Breast epithelium (tissue), 4 donors: ENCODE results near the gene LRRC32. TPM values are rescaled to one million over a fixed set of nuclear protein-coding genes. Genes with fewer than 3 reads are reported as not detected.

ENCODE experiments used
- DNase-seq, 2 donors: peaks; one replicate each; pipeline ENCODE4 v3.0.0-alpha.2; 2019; ENCODE audit warnings: low spot score in 2 of 2
- H3K27ac ChIP-seq, 2 donors: fragments of 200-600 bp; sonication (generic) in 1 of 2; one replicate each; pipeline ENCODE4 v1.5.1; 2016 to 2019; ENCODE audit warnings: mild to moderate bottlenecking in 1 of 2
- H3K27me3 ChIP-seq, 2 donors: fragments of 200-600 bp; sonication (generic) in 1 of 2; one replicate each; pipeline versions ENCODE4 v1.5.1 to v1.6.0; 2017 to 2019; ENCODE audit warnings: control low read depth in 1 of 2, mild to moderate bottlenecking in 1 of 2
- H3K36me3 ChIP-seq: fragments of 200-600 bp; one replicate; pipeline ENCODE4 v1.5.1; 2019
- H3K4me1 ChIP-seq, 2 donors: fragments of 200-600 bp; sonication (generic); one replicate each; pipeline ENCODE4 v1.5.1; 2016 to 2019; ENCODE audit warnings: control low read depth in 1 of 2
- H3K4me3 ChIP-seq, 3 donors: fragments of 200-600 bp; sonication (generic); 1 replicate in 2 of 3; 2 replicates in 1 of 3; pipeline ENCODE4 v1.5.1; 2016 to 2019; ENCODE audit warnings: mild to moderate bottlenecking in 3 of 3, moderate library complexity in 2 of 3
- H3K9me3 ChIP-seq, 2 donors: fragments of 200-600 bp; sonication (generic) in 1 of 2; one replicate each; pipeline ENCODE4 v1.5.1; 2016 to 2019; ENCODE audit warnings: control low read depth in 1 of 2
- POLR2A ChIP-seq: fragments of 450-650 bp; IDR thresholded peaks from one replicate; pipeline ENCODE4 v1.6.1; 2016; ENCODE audit warnings: antibody characterized with exemption, mild to moderate bottlenecking, moderate library complexity
- POLR2AphosphoS5 ChIP-seq, 3 donors: sonication (generic); formaldehyde crosslinking; IDR thresholded peaks; one replicate each; pipeline ENCODE4 v1.6.1; 2017; ENCODE audit warnings: antibody characterized with exemption in 3 of 3
- intact Hi-C: fragments of 100-400 bp; cut with DNase I; formaldehyde crosslinking; loops from one replicate; pipeline ENCODE4 v1.15.1; 2023; ENCODE audit warnings: low total_unique reads
- total RNA-seq, 3 donors: library from RNA; depleted of rRNA; stranded (reverse); fragments of >200 nt; gene quantifications; one replicate each; pipeline ENCODE4 v1.1.0, GENCODE V29; 2016
- TF ChIP-seq, protein P1 (sequence below), 3 donors: fragments of 450-650 bp; IDR thresholded peaks; one replicate each; pipeline ENCODE4 v1.5.1; 2016 to 2017; ENCODE audit warnings: antibody characterized with exemption in 3 of 3, mild to moderate bottlenecking in 3 of 3, moderate library complexity in 3 of 3

LRRC32 gene
- total RNA-seq, 3 donors from 2014 or later = 7.5 to 56.0 (median 42.6) TPM

DNA sequence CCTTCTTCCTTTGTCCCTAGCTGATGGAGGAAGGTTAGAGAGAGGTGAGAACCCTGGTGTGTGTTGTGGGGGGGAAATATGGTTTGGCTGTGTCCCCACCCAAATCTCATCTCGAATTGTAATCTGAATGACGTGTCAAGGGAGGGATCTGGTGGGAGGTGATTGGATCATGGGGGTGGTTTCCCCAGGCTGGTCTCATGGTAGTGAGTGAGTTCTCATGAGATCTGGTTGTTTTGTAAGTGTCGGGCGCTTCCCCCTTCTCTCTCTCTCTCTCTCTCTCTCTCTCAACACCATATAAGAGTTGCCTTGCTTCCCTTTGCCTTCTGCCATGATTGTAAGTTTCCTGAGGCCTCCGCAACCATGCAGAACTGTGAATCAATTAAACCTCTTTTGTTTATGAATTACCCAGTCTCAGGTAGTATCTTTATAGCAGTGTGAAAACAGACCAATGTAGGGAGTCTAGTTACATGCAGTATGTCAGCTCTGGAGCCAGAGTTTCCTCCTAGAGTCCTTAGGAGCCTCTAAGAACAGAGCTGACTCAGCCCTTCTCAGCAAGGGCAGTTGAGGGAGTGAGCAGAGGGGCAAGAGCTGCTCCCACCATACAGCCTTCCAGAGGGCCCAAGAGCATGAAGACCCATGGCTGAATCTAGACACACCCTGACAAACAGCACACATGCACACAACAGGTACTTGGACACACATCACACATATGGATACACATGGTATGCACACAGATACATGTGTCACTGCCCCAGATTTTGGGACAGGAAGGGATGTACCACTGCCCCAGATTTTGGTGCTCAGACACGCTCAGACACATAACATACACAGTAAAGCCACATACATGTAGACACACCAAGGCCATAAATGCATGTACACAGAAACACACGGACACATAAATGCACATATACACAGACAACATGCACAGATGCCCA, 12.9 kb upstream of the LRRC32 start:
- no peaks in the 10 kb centered on the region for H3K36me3 ChIP-seq
- TF ChIP-seq, protein P1, sequence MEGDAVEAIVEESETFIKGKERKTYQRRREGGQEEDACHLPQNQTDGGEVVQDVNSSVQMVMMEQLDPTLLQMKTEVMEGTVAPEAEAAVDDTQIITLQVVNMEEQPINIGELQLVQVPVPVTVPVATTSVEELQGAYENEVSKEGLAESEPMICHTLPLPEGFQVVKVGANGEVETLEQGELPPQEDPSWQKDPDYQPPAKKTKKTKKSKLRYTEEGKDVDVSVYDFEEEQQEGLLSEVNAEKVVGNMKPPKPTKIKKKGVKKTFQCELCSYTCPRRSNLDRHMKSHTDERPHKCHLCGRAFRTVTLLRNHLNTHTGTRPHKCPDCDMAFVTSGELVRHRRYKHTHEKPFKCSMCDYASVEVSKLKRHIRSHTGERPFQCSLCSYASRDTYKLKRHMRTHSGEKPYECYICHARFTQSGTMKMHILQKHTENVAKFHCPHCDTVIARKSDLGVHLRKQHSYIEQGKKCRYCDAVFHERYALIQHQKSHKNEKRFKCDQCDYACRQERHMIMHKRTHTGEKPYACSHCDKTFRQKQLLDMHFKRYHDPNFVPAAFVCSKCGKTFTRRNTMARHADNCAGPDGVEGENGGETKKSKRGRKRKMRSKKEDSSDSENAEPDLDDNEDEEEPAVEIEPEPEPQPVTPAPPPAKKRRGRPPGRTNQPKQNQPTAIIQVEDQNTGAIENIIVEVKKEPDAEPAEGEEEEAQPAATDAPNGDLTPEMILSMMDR (IDR thresholded peaks at IDR 0.05) = no peak
- TF ChIP-seq POLR2A = no peak
- no peak for TF ChIP-seq POLR2AphosphoS5 (IDR thresholded peaks at IDR 0.05)
- no peak overlapping the region for H3K27ac ChIP-seq
- H3K27me3 ChIP-seq = no peaks in the 10 kb centered on the region
- H3K9me3 ChIP-seq = no peaks in the 10 kb centered on the region
- H3K4me3 ChIP-seq = no peak overlapping the region
- no peaks in the 10 kb centered on the region for H3K4me1 ChIP-seq
- DNase-seq = no peak
- intact Hi-C loops = no loop called here

DNA sequence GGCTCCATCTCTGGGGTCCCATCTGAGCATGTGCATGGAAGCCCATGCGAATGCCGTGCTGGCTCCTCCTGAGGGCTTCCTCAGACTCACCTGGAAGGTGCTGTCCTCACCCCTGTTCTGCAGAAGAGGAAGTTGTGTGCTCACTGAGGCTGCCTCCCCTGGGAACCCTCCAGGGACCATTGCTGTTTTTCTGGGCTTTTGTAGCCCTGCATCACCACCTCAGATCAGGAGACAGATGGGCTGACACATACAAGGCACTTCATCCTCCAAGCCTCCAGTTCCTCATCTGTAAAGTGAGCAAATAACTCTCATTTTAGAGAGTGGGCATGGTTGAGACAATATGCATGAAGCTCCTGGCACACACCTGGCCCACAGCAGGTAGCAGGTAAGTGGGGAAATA, 12.1 kb upstream of the LRRC32 start:
- Histone ChIP-seq H3K36me3 (no peaks in the 10 kb centered on the region), H3K27ac (no peak overlapping the region), H3K27me3 (no peaks in the 10 kb centered on the region), H3K4me3 (no peak overlapping the region), H3K9me3 (no peaks in the 10 kb centered on the region), H3K4me1 (no peaks in the 10 kb centered on the region)
- no peak for TF ChIP-seq POLR2A
- no peak for TF ChIP-seq POLR2AphosphoS5 (IDR thresholded peaks at IDR 0.05)
- TF ChIP-seq, protein P1 (IDR thresholded peaks at IDR 0.05) = no peak
- intact Hi-C loops = no loop called here
- DNase-seq = no peak

DNA sequence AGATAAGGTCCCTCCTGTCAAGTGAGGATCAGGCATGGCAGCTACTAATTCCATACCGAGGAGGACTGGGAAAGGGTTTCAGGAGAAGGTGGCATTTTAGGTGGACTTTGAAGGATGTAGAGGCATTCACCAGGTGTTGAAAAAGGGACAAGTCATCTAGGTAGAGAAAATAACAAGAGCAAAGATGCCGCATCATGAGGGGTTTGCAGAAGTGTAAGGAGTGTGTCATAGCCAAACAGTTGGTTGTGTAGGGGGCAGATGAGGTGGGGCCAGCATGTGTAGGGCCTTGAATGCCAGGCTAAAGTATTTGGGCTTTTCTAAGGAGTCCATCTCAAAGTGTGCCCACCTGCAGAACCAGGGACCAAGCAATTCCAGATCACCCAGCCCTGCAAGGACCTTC, 11.6 kb upstream of the LRRC32 start:
- Histone ChIP-seq H3K27me3 (no peaks in the 10 kb centered on the region), H3K36me3 (no peaks in the 10 kb centered on the region), H3K4me1 (no peaks in the 10 kb centered on the region), H3K27ac (no peak overlapping the region), H3K4me3 (no peak overlapping the region), H3K9me3 (no peaks in the 10 kb centered on the region)
- TF ChIP-seq POLR2AphosphoS5 (IDR thresholded peaks at IDR 0.05) = no peak
- TF ChIP-seq, protein P1 (IDR thresholded peaks at IDR 0.05) = no peak
- no peak for TF ChIP-seq POLR2A
- DNase-seq = no peak
- intact Hi-C loops = no loop called here

DNA sequence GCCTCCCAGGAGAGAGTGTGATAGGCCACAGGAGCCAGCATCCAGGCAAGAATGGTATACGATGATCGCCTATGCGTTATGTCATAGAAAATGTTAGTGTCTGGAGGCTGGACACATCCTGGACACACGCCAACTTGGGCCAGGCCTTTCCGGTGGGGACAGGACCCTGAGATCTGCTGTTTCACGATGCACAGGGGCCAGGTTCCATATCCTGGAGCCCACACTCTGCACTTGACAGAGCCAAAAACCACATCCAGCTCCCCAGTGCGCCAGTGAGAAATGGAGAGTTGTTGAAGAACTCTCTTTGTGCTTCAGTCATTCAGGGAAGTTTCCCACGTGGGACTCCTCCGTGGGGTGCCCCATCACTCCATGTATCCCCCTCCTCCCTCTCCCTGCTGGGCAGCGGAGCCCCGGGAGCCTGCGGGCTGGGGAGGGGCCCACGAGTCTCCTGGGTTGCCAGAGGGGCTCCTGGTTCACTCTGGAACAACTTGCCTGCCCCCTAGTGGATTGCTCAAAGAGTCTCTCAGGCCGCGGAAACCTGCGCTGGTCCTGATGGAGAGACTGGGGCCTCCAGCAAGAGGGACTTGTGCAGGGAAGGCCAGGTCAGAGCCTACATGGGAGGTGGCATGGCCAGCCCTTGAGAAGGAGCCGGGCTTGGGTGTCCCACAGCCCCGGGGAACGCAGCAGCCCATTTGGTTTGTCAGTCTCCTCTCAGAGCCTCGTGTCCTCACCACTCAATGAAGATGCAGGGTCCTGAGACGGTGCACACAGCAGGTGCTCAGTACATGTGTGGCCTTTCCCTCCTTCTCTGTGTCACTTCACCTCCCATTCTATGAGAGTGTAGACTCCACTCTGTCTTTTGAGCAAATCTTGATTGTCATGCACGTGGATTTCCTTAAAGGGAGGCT, 10.2 kb upstream of the LRRC32 start:
- H3K4me3 ChIP-seq = peak overlapping the region in 1 of 3 donors; percentile 37
- no peaks in the 10 kb centered on the region for H3K4me1 ChIP-seq
- no peaks in the 10 kb centered on the region for H3K9me3 ChIP-seq
- no peak for TF ChIP-seq POLR2AphosphoS5 (IDR thresholded peaks at IDR 0.05)
- TF ChIP-seq, protein P1 (IDR thresholded peaks at IDR 0.05) = peak; percentile 15 to 74 (median 46)
- no peak overlapping the region for H3K27ac ChIP-seq
- intact Hi-C loops = no loop called here
- DNase-seq = no peak
- H3K27me3 ChIP-seq = no peaks in the 10 kb centered on the region
- no peaks in the 10 kb centered on the region for H3K36me3 ChIP-seq
